Endothelial cell of umbilical vein (primary cell): ENCODE data around the gene BACH2. TPM values are rescaled to one million over a fixed set of nuclear protein-coding genes. Genes with fewer than 3 reads are reported as not detected.

ENCODE experiments used
- BruUV-seq: library from RNA; stranded (reverse); fragments of 400-500 nt; replicated peaks from 2 replicates; lab custom pipeline; 2021; lab: Mats Ljungman, UMichigan
- CTCF ChIA-PET: fragments of 300-600, 350-600 bp; sonication (Branson Sonifier 250); formaldehyde crosslinking; loops from one replicate; lab custom pipeline; 2021; ENCODE audit warnings: antibody characterized with exemption, inconsistent platforms; lab: Charles Lee
- POLR2A ChIA-PET: fragments of 300-600, 350-600 bp; sonication (Branson Sonifier 250); formaldehyde crosslinking; loops from one replicate; lab custom pipeline; 2021; ENCODE audit warnings: antibody characterized with exemption, inconsistent platforms; lab: Charles Lee
- DNase-seq: peaks from one replicate; pipeline ENCODE4 v3.0.0-alpha.2; 2011; ENCODE audit warnings: low read depth, low spot score
- FAIRE-seq: peaks from 2 replicates; lab custom pipeline; 2011; peaks lifted over from hg19 to GRCh38; lab: Jason Lieb, UNC
- H2AFZ ChIP-seq: 2 replicates; pipeline ENCODE4 v1.6.0; 2012; ENCODE audit warnings: low read depth, low read length, control low read depth, inconsistent platforms
- H3K27ac ChIP-seq: 2 replicates; pipeline ENCODE4 v1.5.1; 2011; ENCODE audit warnings: low read depth, mild to moderate bottlenecking, control low read depth, low read length, moderate library complexity; ENCODE audit not compliant: insufficient read depth
- H3K27me3 ChIP-seq, 2 experiments: 2 replicates each; pipeline versions ENCODE4 v1.6.0 to v1.6.1; 2011; ENCODE audit warnings: low read length in 2 of 2, mixed read lengths in 1 of 2; ENCODE audit not compliant: control insufficient read depth in 2 of 2, insufficient read depth in 2 of 2
- H3K36me3 ChIP-seq, 2 experiments: 2 replicates in 1 of 2; 3 replicates in 1 of 2; pipeline ENCODE4 v1.5.1; 2011; ENCODE audit warnings: low read length in 2 of 2, mild to moderate bottlenecking in 1 of 2, moderate library complexity in 1 of 2; ENCODE audit not compliant: control insufficient read depth in 2 of 2, insufficient read depth in 2 of 2; ENCODE audit errors: extremely low read depth in 1 of 2
- H3K4me1 ChIP-seq: 3 replicates; pipeline ENCODE4 v1.5.1; 2011; ENCODE audit warnings: mild to moderate bottlenecking, low read length; ENCODE audit not compliant: control insufficient read depth, insufficient read depth; ENCODE audit errors: extremely low read depth
- H3K4me2 ChIP-seq: 2 replicates; pipeline ENCODE4 v1.6.1; 2011; ENCODE audit warnings: low read length, control low read depth, mixed read lengths; ENCODE audit not compliant: insufficient read depth
- H3K4me3 ChIP-seq, 3 experiments: fragments of 200-600 bp in 1 of 3; sonication (generic), shearing (Covaris generic) in 1 of 3; replicated peaks in 1 of 3; 2 replicates each; pipeline ENCODE4 v1.5.1; 2011 to 2016; ENCODE audit warnings: control low read depth in 3 of 3, low read length in 3 of 3, mild to moderate bottlenecking in 2 of 3, inconsistent platforms in 1 of 3, low read depth in 1 of 3, moderate library complexity in 1 of 3; ENCODE audit not compliant: insufficient read depth in 1 of 3
- H3K79me2 ChIP-seq: 2 replicates; pipeline ENCODE4 v1.6.0; 2012; ENCODE audit warnings: low read length, inconsistent platforms; ENCODE audit not compliant: control insufficient read depth, insufficient read depth
- H3K9ac ChIP-seq: replicated peaks from 2 replicates; pipeline ENCODE3; 2011; ENCODE audit warnings: low read length, control low read depth; ENCODE audit not compliant: insufficient read depth; ENCODE audit errors: extremely low read depth
- H3K9me1 ChIP-seq: replicated peaks from 3 replicates; pipeline ENCODE4 v1.6.0; 2011; ENCODE audit warnings: mild to moderate bottlenecking, low read length; ENCODE audit not compliant: control insufficient read depth, insufficient read depth; ENCODE audit errors: extremely low read depth
- H3K9me3 ChIP-seq: replicated peaks from 2 replicates; pipeline ENCODE4 v1.5.1; 2012; ENCODE audit warnings: low read length, inconsistent platforms; ENCODE audit not compliant: control insufficient read depth, insufficient read depth
- H4K20me1 ChIP-seq: replicated peaks from 2 replicates; pipeline ENCODE3; 2011; ENCODE audit warnings: mild to moderate bottlenecking, low read length; ENCODE audit not compliant: control insufficient read depth, insufficient read depth; ENCODE audit errors: extremely low read depth
- FOS ChIP-seq: IDR thresholded peaks from 2 replicates; pipeline ENCODE4 v1.6.1; 2011; ENCODE audit warnings: mild to moderate bottlenecking, low read length, moderate library complexity, borderline replicate concordance; ENCODE audit not compliant: insufficient read depth
- JUN ChIP-seq: IDR thresholded peaks from 2 replicates; pipeline ENCODE4 v1.6.1; 2011; ENCODE audit warnings: borderline replicate concordance, low read depth; ENCODE audit not compliant: insufficient read length, insufficient read depth
- MYC ChIP-seq: IDR thresholded peaks from one replicate; pipeline ENCODE4 v1.6.1; 2011; ENCODE audit warnings: mild to moderate bottlenecking, low read depth, low read length
- POLR2A ChIP-seq: IDR thresholded peaks from 2 replicates; pipeline ENCODE4 v1.6.1; 2012; ENCODE audit warnings: low read depth, mild to moderate bottlenecking, control low read depth, low read length
- POLR2AphosphoS5 ChIP-seq: IDR thresholded peaks from 2 replicates; pipeline ENCODE4 v1.6.1; 2012; ENCODE audit warnings: low read depth, mild to moderate bottlenecking, control low read depth, low read length, moderate library complexity; ENCODE audit not compliant: insufficient read depth
- dilution Hi-C: fragments of 300-500 bp; cut with MboI; formaldehyde crosslinking; loops from one replicate; pipeline ENCODE4 v1.15.0; 2019; ENCODE audit warnings: low sequenced_read_pairs; ENCODE audit not compliant: extremely low pct_ligation_motif_present
- intact Hi-C: fragments of 100-400 bp; cut with micrococcal nuclease; formaldehyde crosslinking; loops from one replicate; pipeline ENCODE4 v1.10.0; 2022
- polyA plus RNA-seq, 4 experiments: library from polyadenylated mRNA; depleted of rRNA in 3 of 4; stranded (reverse) in 3 of 4; unstranded in 1 of 4; fragments of >200 nt; gene quantifications; 2 replicates each; pipeline versions ENCODE4 v1.2.1 to v1.2.3, GENCODE V29; 2011 to 2012; ENCODE audit warnings: missing spikeins in 1 of 4
- total RNA-seq: library from RNA; stranded (reverse); gene quantifications from 2 replicates; pipeline ENCODE4 v1.2.3, GENCODE V29; 2021
- TF ChIP-seq, protein P1 (sequence below), 2 donors: IDR thresholded peaks; 1 replicate in 1 of 2; 2 replicates in 1 of 2; pipeline ENCODE4 v1.5.1; 2011; ENCODE audit warnings: low read length in 2 of 2, mild to moderate bottlenecking in 2 of 2, moderate library complexity in 2 of 2, control low read depth in 1 of 2, inconsistent platforms in 1 of 2, low read depth in 1 of 2; ENCODE audit not compliant: insufficient read depth in 1 of 2; ENCODE audit errors: extremely low read depth in 1 of 2
- TF ChIP-seq, protein P2 (sequence below): IDR thresholded peaks from 2 replicates; pipeline ENCODE4 v1.6.1; 2011; ENCODE audit not compliant: insufficient read depth, insufficient read length

Gene BACH2
- total and polyA plus RNA-seq, 2 donors (not counting 3 experiments of a cell fraction or from before 2014, with no cell fraction given): 1.7 to 5.6 TPM

GRCh38 chr6:90076511-90077415 is 219.9 kb downstream of the BACH2 start:
- CTCF ChIA-PET: no interaction called here
- H3K9me3 ChIP-seq: no peaks in the 10 kb centered on the region
- H3K4me2 ChIP-seq: no peak overlapping the region
- no peak overlapping the region for H3K27ac ChIP-seq
- FAIRE-seq (no peak), DNase-seq (no peak)
- dilution Hi-C loops: no loop called here
- no peaks in the 10 kb centered on the region for H3K4me1 ChIP-seq
- BruUV-seq: no TSS peak
- no peak overlapping the region for H3K4me3 ChIP-seq
- POLR2A ChIA-PET: no interaction called here
- intact Hi-C loops: no loop called here
- no peaks in the 10 kb centered on the region for H3K36me3 ChIP-seq
- H3K9ac ChIP-seq: no peak overlapping the region
- H2AFZ ChIP-seq: no peak overlapping the region
- TF ChIP-seq POLR2A: no peak
- TF ChIP-seq POLR2AphosphoS5: no peak
- TF ChIP-seq MYC: no peak
- TF ChIP-seq, protein P1, sequence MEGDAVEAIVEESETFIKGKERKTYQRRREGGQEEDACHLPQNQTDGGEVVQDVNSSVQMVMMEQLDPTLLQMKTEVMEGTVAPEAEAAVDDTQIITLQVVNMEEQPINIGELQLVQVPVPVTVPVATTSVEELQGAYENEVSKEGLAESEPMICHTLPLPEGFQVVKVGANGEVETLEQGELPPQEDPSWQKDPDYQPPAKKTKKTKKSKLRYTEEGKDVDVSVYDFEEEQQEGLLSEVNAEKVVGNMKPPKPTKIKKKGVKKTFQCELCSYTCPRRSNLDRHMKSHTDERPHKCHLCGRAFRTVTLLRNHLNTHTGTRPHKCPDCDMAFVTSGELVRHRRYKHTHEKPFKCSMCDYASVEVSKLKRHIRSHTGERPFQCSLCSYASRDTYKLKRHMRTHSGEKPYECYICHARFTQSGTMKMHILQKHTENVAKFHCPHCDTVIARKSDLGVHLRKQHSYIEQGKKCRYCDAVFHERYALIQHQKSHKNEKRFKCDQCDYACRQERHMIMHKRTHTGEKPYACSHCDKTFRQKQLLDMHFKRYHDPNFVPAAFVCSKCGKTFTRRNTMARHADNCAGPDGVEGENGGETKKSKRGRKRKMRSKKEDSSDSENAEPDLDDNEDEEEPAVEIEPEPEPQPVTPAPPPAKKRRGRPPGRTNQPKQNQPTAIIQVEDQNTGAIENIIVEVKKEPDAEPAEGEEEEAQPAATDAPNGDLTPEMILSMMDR (IDR thresholded peaks at IDR 0.05; ENCODE audit: extremely low read depth in 1 of 2, insufficient read depth in 1 of 2, low read depth in 1 of 2, low read length in 2 of 2): no peak
- TF ChIP-seq, protein P2, sequence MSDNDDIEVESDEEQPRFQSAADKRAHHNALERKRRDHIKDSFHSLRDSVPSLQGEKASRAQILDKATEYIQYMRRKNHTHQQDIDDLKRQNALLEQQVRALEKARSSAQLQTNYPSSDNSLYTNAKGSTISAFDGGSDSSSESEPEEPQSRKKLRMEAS: no peak
- TF ChIP-seq JUN: no peak
- TF ChIP-seq FOS: no peak
- no peaks in the 10 kb centered on the region for H4K20me1 ChIP-seq
- peaks cover 18 to 23% of the 10 kb centered on the region in 2 experiments for H3K27me3 ChIP-seq
- H3K79me2 ChIP-seq: no peaks in the 10 kb centered on the region
- H3K9me1 ChIP-seq: no peaks in the 10 kb centered on the region
